ENCODE results near the gene TGFB1. TPM values are rescaled to one million over a fixed set of nuclear protein-coding genes. Genes with fewer than 3 reads are reported as not detected.
A peak's percentile ranks its signal among the peaks of the same experiment; 100 is the strongest.

TGFB1 gene
- total RNA-seq, 6 experiments from 2014 or later = 150 to 163 (median 158) TPM

DNA sequence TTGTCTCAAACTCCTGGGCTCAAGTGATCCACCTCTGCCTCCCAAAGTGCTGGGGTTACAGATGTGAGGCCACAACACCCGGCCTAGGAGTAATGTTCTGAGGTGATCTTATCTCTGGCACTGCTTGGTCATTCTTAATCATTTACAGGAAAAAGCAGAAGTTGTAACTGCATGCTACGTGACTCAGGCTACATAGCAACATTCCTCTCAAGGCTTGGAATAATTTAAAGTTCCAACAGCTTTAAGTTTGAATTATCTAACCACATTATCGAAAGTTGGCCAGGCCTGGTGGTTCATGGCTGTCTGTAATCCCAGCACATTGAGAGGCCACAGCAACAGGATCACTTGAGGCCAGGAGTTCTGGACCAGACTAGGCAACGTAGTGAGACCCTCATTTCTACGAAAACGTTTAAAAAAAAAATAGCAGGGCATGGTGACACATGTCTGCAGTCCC lies 14.2 kb upstream of the TGFB1 start:
- H3K4me3 Mint-ChIP-seq = peak overlapping the region; percentile 43
- TF ChIP-seq, protein P1, sequence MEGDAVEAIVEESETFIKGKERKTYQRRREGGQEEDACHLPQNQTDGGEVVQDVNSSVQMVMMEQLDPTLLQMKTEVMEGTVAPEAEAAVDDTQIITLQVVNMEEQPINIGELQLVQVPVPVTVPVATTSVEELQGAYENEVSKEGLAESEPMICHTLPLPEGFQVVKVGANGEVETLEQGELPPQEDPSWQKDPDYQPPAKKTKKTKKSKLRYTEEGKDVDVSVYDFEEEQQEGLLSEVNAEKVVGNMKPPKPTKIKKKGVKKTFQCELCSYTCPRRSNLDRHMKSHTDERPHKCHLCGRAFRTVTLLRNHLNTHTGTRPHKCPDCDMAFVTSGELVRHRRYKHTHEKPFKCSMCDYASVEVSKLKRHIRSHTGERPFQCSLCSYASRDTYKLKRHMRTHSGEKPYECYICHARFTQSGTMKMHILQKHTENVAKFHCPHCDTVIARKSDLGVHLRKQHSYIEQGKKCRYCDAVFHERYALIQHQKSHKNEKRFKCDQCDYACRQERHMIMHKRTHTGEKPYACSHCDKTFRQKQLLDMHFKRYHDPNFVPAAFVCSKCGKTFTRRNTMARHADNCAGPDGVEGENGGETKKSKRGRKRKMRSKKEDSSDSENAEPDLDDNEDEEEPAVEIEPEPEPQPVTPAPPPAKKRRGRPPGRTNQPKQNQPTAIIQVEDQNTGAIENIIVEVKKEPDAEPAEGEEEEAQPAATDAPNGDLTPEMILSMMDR (IDR thresholded peaks at IDR 0.05) = no peak
- H3K9me3 Mint-ChIP-seq = no peaks in the 10 kb centered on the region
- peak; percentile 93 for DNase-seq
- peak overlapping the region; percentile 96 for H3K27ac Mint-ChIP-seq
- peaks cover 46% of the 10 kb centered on the region for H3K4me1 Mint-ChIP-seq (ENCODE audit: low read depth)
- peaks cover 5% of the 10 kb centered on the region for H3K36me3 Mint-ChIP-seq (ENCODE audit: low read depth)
- H3K27me3 Mint-ChIP-seq (ENCODE audit: insufficient read depth) = peaks cover 1% of the 10 kb centered on the region; the same call in 1 of the 2 replicates

DNA sequence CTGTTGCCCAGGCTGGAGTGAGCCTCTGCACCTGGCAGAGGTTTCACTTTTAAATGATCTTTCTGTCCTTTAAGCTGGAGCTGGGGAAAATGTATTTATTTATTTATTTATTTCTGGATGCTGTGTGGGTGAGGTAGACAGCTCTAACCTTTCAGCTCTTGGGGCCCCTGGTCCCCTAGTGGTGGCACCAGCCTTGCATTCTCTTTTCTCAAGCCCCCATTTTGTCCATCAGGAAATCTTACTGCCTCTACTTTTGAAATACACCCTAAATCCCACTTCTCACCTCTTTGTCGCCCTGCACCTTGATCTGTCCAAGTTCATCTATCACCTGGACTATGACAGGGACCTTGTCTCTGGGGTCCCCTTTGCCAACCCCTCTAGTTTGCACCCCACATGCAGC lies 12.4 kb upstream of the TGFB1 start:
- Mint-ChIP-seq H3K4me1 (ENCODE audit: low read depth) (peaks cover 43% of the 10 kb centered on the region), H3K36me3 (ENCODE audit: low read depth) (peaks cover 5% of the 10 kb centered on the region), H3K27me3 (ENCODE audit: insufficient read depth) (peaks cover 1% of the 10 kb centered on the region; the same call in 1 of the 2 replicates), H3K9me3 (no peaks in the 10 kb centered on the region), H3K27ac (peak overlapping the region; percentile 96), H3K4me3 (no peak overlapping the region)
- no peak for DNase-seq
- TF ChIP-seq, protein P1 (IDR thresholded peaks at IDR 0.05) = peak; percentile 59

GRCh38 chr19:41364524-41365391 lies 11.0 kb upstream of the TGFB1 start:
- Mint-ChIP-seq H3K9me3 (no peaks in the 10 kb centered on the region), H3K27me3 (ENCODE audit: insufficient read depth) (peaks cover 1% of the 10 kb centered on the region; the same call in 1 of the 2 replicates), H3K4me1 (ENCODE audit: low read depth) (peaks cover 43% of the 10 kb centered on the region), H3K4me3 (peak overlapping the region; percentile 93), H3K36me3 (ENCODE audit: low read depth) (peaks cover 5% of the 10 kb centered on the region), H3K27ac (peak overlapping the region; percentile 98)
- no peak for DNase-seq
- TF ChIP-seq, protein P1 (IDR thresholded peaks at IDR 0.05) = no peak

GRCh38 chr19:41363753-41364523 lies 10.2 kb upstream of the TGFB1 start, which contains the start of gene B9D2:
TSS of gene B9D2 (minus strand) at chr19:41364149. CDS start at chr19:41363519, 630 bp downstream.
- H3K27me3 Mint-ChIP-seq (ENCODE audit: insufficient read depth) = peaks cover 1% of the 10 kb centered on the region; the same call in 1 of the 2 replicates
- H3K36me3 Mint-ChIP-seq (ENCODE audit: low read depth) = peaks cover 5% of the 10 kb centered on the region
- TF ChIP-seq, protein P1 (IDR thresholded peaks at IDR 0.05) = no peak
- H3K4me3 Mint-ChIP-seq = peak within 1 kb of the TSS; percentile 93
- H3K27ac Mint-ChIP-seq = peak within 1 kb of the TSS; percentile 98
- H3K4me1 Mint-ChIP-seq (ENCODE audit: low read depth) = peaks cover 43% of the 10 kb centered on the region
- H3K9me3 Mint-ChIP-seq = no peaks in the 10 kb centered on the region
- DNase-seq = peak; percentile 98

- TF ChIP-seq, protein P1 (IDR thresholded peaks at IDR 0.05) = no peak
- Mint-ChIP-seq H3K27ac (peak overlapping the region; percentile 98), H3K4me1 (ENCODE audit: low read depth) (peaks cover 42% of the 10 kb centered on the region), H3K9me3 (no peaks in the 10 kb centered on the region), H3K27me3 (ENCODE audit: insufficient read depth) (peaks cover 1% of the 10 kb centered on the region; the same call in 1 of the 2 replicates), H3K4me3 (peak overlapping the region; percentile 93), H3K36me3 (ENCODE audit: low read depth) (peaks cover 5% of the 10 kb centered on the region)
- DNase-seq = no peak
These were observed 9.6 kb upstream of the TGFB1 start for GRCh38 chr19:41363371-41363752.

All from HFFc6 (cell line).